HFFc6 (cell line): ENCODE data around the gene FCN1. TPM values are rescaled to one million over a fixed set of nuclear protein-coding genes. Genes with fewer than 3 reads are reported as not detected.

ENCODE experiments used
- DNase-seq: peaks from one replicate; pipeline ENCODE4 v3.0.0-alpha.2; 2018
- H3K27ac Mint-ChIP-seq: 2 replicates; pipeline ENCODE4 v1.8.0; 2020; ENCODE audit warnings: mild to moderate bottlenecking, mixed read lengths
- H3K27me3 Mint-ChIP-seq: 2 replicates; pipeline ENCODE4 v1.8.0; 2021; ENCODE audit warnings: mild to moderate bottlenecking, moderate library complexity, mixed read lengths; ENCODE audit not compliant: insufficient read depth
- H3K36me3 Mint-ChIP-seq: 2 replicates; pipeline ENCODE4 v1.8.0; 2021; ENCODE audit warnings: low read depth, mixed read lengths
- H3K4me1 Mint-ChIP-seq: 2 replicates; pipeline ENCODE4 v1.8.0; 2020; ENCODE audit warnings: low read depth, mixed read lengths
- H3K4me3 Mint-ChIP-seq: 2 replicates; pipeline ENCODE4 v1.8.0; 2020; ENCODE audit warnings: mild to moderate bottlenecking, moderate library complexity, mixed read lengths
- H3K9me3 Mint-ChIP-seq: 2 replicates; pipeline ENCODE4 v1.8.0; 2020; ENCODE audit warnings: mild to moderate bottlenecking, mixed read lengths
- total RNA-seq, 6 experiments: library from RNA; stranded (reverse); fragmentation: NEBNext Ultra II Directional; extraction: Animal tissue kit (Norgen Biotek cat#: 25700); gene quantifications; 2 replicates in 1 of 6; 3 replicates in 5 of 6; pipeline ENCODE4 v1.2.3, GENCODE V29; 2021
- TF ChIP-seq, protein P1 (sequence below): fragments of 200-600 bp; sonication (generic); IDR thresholded peaks from 2 replicates; pipeline ENCODE4 v1.5.0; 2021; ENCODE audit warnings: antibody characterized with exemption, mild to moderate bottlenecking

The FCN1 gene
- total RNA-seq, 6 experiments from 2014 or later, result not detected

DNA sequence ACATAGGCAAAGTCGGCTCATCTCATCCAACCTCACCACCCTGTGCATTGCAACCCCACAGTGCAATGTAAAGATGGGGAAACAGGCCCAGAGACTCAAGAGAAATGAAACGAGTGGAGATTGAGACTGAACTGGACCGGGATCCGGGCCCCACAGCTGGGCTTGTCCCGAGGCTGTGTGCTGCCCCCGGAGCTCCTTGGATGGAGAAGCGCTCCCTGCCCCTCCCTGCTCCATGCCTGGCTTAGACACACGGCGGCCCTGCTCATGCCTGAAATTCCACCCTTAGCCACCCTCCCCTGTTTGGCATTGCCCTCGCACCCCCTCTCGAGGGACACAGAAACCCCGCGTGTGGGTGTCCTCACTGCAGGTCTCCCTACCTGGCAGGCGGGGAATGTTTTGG, 27.2 kb upstream of the FCN1 start:
- Mint-ChIP-seq H3K27ac (no peak overlapping the region), H3K27me3 (peaks cover 38% of the 10 kb centered on the region), H3K4me3 (no peak overlapping the region; the same call in 1 of the 2 replicates), H3K36me3 (no peaks in the 10 kb centered on the region), H3K4me1 (peaks cover 10% of the 10 kb centered on the region), H3K9me3 (no peaks in the 10 kb centered on the region)
- TF ChIP-seq, protein P1, sequence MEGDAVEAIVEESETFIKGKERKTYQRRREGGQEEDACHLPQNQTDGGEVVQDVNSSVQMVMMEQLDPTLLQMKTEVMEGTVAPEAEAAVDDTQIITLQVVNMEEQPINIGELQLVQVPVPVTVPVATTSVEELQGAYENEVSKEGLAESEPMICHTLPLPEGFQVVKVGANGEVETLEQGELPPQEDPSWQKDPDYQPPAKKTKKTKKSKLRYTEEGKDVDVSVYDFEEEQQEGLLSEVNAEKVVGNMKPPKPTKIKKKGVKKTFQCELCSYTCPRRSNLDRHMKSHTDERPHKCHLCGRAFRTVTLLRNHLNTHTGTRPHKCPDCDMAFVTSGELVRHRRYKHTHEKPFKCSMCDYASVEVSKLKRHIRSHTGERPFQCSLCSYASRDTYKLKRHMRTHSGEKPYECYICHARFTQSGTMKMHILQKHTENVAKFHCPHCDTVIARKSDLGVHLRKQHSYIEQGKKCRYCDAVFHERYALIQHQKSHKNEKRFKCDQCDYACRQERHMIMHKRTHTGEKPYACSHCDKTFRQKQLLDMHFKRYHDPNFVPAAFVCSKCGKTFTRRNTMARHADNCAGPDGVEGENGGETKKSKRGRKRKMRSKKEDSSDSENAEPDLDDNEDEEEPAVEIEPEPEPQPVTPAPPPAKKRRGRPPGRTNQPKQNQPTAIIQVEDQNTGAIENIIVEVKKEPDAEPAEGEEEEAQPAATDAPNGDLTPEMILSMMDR, result no peak
- no peak for DNase-seq

DNA sequence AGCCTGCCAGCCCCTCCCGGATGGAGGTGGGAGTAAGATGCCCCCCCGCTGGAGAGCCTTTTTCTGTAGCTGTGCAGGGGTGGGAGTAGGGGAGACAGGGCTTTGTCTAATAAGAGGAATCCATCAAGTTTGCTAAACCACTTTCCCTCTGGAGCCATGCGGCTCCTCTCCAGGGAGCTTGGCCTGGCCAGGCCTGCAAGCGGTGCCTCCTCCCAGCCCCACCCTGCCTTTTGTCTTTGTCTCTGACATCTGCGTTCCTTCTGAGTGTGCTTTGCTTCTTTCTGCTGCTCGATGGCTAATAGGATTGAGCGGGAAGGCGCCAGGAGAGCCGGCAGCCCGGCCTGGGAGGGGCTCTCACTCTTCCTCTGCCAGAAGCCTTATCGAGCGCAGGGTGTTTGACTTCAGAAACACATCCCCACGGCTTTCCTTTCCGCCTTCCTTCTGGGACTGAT, 26.7 kb upstream of the FCN1 start:
- peaks cover 10% of the 10 kb centered on the region for H3K4me1 Mint-ChIP-seq
- H3K4me3 Mint-ChIP-seq, result no peak overlapping the region; the same call in 1 of the 2 replicates
- no peak for DNase-seq
- H3K27ac Mint-ChIP-seq, result no peak overlapping the region
- no peaks in the 10 kb centered on the region for H3K9me3 Mint-ChIP-seq
- TF ChIP-seq, protein P1, result no peak
- no peaks in the 10 kb centered on the region for H3K36me3 Mint-ChIP-seq
- peaks cover 39% of the 10 kb centered on the region for H3K27me3 Mint-ChIP-seq

DNA sequence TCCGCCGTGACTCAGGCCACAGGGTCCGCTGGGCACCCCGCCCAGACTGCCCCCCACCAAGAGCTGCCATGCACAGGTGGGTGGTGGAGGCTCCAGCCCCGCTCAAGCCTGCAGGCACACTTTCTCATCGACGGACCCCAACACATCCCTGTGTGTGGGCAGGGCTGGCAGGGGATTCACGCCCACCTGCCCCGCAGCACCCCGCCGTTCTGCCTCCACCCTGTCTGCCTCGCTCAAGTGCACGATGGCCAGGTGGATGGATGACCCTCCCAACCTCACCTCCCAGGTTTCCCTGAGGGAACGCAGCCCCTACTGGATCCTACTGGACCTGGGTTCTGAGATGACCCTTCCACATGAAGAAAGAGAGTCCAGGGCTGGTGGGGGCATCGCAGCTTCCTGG, 26.1 kb upstream of the FCN1 start:
- DNase-seq, result no peak
- no peaks in the 10 kb centered on the region for H3K9me3 Mint-ChIP-seq
- no peak overlapping the region for H3K27ac Mint-ChIP-seq
- H3K4me1 Mint-ChIP-seq, result peaks cover 10% of the 10 kb centered on the region
- H3K4me3 Mint-ChIP-seq, result no peak overlapping the region
- peaks cover 44% of the 10 kb centered on the region for H3K27me3 Mint-ChIP-seq
- no peaks in the 10 kb centered on the region for H3K36me3 Mint-ChIP-seq
- TF ChIP-seq, protein P1, result no peak

DNA sequence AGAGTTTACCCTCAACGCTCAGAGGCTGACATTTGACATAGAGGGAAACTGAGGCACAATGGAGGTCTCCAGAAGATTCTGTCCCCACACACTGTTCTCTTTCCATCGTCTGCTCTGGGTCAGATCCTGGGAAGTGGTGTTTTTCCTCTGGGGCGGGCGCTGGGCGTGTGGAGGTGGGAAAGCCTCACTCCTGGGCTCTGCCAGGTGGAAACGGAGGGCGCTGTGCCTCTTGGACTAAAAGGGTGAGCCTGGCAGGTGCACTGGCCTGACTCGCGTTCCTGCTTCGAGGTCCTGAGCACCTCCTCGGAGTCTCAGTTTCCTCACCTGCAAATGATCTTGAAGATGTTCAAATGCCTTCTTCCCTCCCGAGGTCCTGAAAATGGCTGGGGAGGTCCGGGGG, 25.7 kb upstream of the FCN1 start:
- no peaks in the 10 kb centered on the region for H3K36me3 Mint-ChIP-seq
- peaks cover 47% of the 10 kb centered on the region for H3K27me3 Mint-ChIP-seq
- no peaks in the 10 kb centered on the region for H3K9me3 Mint-ChIP-seq
- TF ChIP-seq, protein P1, result no peak
- no peak for DNase-seq
- no peak overlapping the region for H3K4me3 Mint-ChIP-seq
- peaks cover 10% of the 10 kb centered on the region for H3K4me1 Mint-ChIP-seq
- no peak overlapping the region for H3K27ac Mint-ChIP-seq

DNA sequence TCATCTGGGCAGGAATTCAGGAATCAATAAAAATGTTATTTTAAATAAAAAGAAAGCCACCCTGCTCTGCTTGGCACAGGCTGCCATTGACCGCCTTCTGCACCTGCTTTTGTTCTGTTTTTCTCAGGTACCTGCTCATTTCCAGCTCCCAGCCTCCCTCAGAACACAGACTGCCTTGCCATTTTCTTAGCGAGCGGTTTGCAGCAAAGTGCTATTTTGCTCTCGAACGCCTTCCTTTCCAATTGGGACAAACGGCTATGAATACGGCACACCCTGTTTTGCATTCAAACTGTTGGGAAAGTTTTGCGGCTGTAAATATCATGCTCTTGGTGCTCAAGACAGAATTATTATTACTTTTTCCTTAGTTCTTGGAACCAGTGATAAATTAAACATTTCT, 25.1 kb upstream of the FCN1 start:
- TF ChIP-seq, protein P1, result no peak
- H3K27ac Mint-ChIP-seq, result no peak overlapping the region

More for the DNA sequence above, 25.1 kb upstream of the FCN1 start:
- no peaks in the 10 kb centered on the region for H3K36me3 Mint-ChIP-seq
- DNase-seq, result no peak
- H3K27me3 Mint-ChIP-seq, result peaks cover 45% of the 10 kb centered on the region
- H3K4me3 Mint-ChIP-seq, result no peak overlapping the region
- H3K4me1 Mint-ChIP-seq, result peaks cover 10% of the 10 kb centered on the region
- no peaks in the 10 kb centered on the region for H3K9me3 Mint-ChIP-seq
